ENCODE data around the gene ATF1. TPM values are rescaled to one million over a fixed set of nuclear protein-coding genes. Genes with fewer than 3 reads are reported as not detected.
A peak's percentile ranks its signal among the peaks of the same experiment; 100 is the strongest.
"Not testable (repeated sequence)": the region's sequence is repeated elsewhere in the genome, so short reads cannot be mapped to it uniquely, and the experiment has no call there.

ATF1 gene
- total RNA-seq, 2 donors from 2014 or later = 23.2 to 26.0 TPM

DNA sequence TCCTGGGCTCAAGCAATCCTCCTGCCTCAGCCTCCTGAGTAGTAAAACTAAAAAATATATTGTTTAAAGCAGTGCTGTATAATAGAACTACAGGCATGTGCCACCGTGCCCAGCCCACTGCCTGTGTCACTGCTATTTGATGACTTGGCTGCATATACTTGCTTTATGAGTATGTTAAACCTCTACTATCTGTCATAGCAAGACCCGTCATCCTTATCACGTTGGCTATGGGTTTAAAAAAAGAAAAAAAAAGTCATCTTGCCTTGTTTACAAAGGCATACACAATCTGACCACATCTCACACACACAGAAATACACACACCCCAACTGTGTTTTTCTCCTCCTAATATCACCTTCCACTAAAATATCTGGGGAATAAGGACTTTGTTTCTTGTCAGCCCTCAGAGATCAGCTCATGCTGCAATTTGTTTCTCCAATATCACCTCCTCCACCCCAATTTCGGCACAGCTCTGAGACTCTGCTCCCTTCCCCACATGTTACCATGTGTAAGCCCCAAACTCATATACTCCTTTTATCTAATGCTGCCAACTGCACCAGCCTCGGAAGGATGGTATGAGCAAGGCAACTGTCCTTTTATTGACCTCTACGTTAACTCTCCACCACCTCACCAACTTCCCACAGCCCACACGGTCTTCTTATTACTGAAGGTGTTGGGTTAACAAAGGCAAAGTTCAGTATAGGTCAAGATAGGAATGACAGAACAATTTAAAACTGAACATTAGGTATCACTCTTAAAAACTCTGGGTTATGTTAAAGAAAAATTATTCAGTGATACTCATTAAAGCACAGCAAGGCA is 78.0 kb downstream of the ATF1 start:
- DNase-seq (no peak), ATAC-seq (no peak)
- intact Hi-C loops (cut with DNase I) = no loop called here

DNA sequence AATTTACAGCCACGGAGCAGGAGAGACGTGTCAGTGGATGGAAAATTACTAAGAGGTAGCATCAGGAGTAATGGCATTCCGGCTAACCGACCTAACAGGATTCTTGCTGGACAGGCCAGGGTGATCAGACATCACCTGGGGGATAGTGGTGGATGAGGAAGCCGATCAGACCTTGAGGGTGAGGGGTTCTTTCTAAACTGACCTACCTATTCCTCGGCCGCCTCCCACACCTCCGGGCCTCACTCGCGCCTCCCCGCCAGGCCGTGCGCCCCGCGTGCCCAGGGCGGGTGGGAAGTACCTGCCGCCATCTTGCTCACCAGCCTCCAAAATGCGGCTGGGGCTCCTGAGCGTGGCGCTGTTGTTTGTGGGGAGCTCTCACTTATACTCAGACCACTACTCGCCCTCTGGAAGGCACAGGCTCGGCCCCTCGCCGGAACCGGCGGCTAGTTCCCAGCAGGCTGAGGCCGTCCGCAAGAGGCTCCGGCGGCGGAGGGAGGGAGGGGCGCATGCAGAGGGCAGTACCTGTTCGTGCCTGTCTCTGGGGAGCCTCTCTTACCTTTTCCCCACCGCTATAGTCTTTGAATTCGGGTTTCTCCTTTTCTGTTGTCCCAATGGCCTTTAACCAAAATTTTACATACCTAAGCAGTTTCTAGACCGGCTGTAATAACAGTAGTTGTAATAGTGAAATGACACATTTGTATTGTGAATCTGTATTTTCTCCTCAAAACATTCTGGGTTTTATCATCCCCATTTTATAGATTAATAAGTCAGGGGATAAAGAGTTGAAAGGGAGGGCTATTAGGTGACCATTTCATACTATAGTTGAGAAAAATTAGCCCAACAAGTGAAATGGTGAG is 79.0 kb downstream of the ATF1 start, which contains the start of gene TMPRSS12:
TSS of gene TMPRSS12 (plus strand) at position 290 of the 857 bp plus-strand sequence. CDS start at position 329, 39 bp downstream.
- ATAC-seq = peak; percentile 58 to 76
- intact Hi-C loops (cut with DNase I) = no loop called here

DNA sequence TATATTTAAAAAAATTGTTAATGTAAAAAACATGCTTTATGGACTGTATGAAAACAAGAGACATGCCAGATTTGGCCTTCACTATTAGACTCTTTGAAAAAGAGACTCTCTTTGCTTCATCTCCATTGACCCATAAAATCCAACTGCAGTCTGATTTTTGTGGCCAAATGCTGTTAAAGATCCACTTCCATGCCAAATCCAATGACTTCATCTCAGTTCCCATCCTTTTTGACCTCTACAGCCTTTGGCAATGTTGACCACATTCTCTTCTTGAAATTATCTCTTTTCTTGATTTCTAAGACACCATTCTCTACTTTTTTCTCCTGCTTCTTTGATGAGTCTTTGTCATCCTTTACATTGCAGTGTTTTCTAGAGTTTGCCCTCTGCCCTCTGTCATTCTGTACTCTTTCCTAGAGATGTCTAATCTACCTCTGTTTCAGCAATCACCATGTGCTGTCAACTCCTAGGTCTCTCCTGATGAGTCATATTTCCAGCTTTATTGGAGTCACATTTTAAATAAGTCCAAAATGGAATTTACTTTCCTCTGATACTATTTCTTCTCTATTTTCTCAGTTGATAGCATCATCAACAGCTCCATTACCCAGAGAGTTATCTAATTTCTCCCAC is 81.2 kb downstream of the ATF1 start:
- intact Hi-C loops (cut with DNase I) = no loop called here
- ATAC-seq (no peak), DNase-seq (no peak)

More for the DNA sequence above, 79.0 kb downstream of the ATF1 start, which contains the start of gene TMPRSS12:
- DNase-seq = peak; percentile 33

DNA sequence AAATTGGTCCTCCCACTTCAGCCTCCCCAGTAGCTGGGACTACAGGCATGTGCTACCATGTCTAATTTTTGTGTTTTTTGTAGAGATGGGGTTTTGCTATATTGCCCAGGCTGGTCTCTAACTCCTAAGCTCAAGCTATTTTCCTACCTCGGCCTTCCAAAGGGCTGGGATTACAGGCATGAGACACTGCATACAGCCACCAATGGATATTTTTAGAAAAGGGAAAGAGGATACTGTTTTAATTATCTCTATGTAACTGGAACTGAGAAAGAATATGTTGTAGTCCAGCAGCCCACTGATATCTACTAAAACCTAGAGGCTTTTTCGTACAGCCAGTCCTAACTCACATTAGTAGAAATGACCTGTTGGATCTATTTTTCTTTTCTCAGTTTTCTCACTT is 85.1 kb downstream of the ATF1 start:
- peak in 1 of 2 donors; percentile 59 for ATAC-seq
- no peak for DNase-seq
- intact Hi-C loops (cut with DNase I) = no loop called here

DNA sequence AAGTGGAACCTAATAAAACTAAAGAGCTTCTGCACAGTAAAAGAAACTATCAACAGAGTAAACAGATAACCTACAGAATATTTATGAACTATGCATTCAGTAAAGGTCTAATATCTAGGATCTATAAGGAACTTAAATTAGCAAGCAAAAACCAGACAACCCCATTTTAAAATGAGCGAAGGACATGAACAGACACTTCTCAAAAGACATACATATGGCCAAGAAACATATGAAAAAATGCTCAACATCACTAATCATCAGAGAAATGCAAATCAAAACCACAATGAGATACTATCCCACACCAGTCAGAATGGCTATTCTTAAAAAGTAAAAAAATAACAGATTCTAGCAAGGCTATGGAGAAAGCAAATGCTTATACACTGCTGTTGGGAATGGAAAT is 91.3 kb downstream of the ATF1 start:
- DNase-seq; intact Hi-C loops (cut with DNase I); ATAC-seq: not testable (repeated sequence)

DNA sequence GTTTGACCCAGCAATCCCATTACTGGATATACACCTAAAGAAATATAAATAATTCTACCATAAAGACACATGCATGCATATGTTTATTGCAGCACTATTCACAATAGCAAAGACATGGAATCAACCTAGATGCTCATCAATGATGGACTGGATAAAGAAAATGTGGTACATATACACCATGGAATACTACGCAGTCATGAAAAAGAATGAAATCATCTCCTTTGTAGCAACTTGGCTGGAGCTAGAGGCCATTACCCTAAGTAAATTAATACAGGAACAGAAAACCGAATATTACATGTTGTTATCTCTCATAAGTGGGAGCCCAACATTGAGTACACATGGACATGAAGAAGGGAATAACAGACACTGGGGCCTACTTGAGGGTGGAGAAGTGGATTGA is 91.8 kb downstream of the ATF1 start:
- intact Hi-C loops (cut with DNase I); ATAC-seq; DNase-seq: not testable (repeated sequence)

DNA sequence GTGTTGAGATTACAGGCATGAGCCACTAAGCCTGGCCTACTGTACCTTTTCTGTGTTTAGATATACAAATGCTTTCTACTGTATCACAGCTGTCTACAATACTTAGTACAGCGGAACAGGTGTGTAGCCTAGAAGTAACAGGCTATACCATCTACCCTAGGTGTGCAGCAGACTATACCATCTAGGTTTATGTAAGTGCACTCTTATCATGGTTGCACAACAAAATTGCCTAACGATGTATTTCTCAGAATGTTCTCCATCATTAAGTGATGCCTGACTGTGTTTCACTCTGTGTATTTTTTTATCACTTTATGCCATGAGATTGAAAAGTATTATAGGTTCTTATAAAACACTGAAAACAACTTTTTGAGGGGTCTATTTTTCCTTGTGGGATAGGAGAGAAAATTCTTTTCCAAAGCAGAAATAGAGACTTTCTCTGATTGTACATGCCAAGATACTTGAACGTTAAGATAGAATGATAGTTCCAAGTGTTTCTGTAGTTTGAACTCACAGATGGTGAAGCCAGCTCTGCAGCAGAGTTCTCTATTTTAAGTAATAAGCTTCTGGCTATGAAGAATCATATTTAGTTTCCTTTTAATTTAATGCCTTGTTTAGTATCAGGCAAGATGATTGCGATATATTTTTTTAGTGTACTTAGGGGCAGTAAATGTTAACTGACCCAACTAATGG is 95.9 kb downstream of the ATF1 start:
- ATAC-seq = no peak
- intact Hi-C loops (cut with DNase I) = no loop called here
- DNase-seq = no peak

DNA sequence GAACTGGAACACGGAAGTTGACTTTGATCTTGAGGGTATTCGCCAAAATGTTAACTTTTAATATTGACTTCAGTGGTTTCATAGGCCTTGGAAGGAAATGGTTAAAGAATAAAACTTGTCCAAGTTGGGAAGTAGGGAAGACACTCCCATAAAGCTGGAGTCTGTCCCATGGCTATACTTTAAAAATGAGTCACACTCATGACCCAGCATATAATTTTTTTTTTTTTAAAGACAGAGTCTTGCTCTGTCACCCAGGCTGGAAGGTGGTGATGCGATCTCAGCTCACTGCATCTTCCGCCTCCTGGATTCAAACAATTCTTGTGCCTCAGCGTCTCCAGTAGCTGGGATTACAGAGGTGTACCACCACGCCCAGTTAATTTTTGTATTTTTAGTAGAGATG is 98.4 kb downstream of the ATF1 start:
- no peak for DNase-seq
- intact Hi-C loops (cut with DNase I) = no loop called here
- ATAC-seq = no peak

DNA sequence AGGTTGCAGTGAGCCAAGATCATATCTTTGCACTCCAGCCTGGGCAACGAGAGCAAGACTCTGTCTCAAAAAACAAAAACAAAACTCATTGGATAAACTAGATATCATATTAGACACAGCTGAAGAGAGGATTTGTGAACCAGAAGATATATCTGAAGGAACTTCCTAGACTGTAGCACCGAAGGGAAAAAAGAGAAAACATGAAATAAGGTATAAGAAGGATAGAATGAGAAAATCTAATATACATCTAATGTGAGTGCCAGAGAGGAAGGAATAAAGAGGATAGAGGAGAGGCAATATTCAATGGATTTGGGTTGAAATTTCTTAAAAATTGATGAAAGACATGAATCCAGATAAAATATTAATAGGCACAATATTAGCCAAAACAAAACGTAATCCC is 101.4 kb downstream of the ATF1 start:
- intact Hi-C loops (cut with DNase I) = no loop called here
- DNase-seq (no peak), ATAC-seq (no peak)

DNA sequence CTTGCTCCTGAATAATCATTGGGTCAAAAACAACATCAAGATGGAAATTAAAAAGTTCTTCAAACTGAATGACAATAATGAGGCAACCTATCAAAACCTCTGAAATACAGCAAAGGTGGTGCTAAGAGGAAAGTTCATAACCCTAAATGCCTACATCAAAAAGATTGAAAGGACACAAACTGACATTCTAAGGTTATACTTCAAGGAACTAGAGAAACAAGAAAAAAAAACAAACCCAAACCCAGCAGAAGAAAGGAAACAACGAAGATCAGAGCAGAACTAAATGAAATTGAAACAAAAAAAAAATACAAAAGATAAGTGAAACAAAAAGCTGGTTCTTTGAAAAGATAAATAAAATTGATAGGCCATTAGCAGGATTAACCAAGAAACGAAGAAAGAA is 105.0 kb downstream of the ATF1 start:
- ATAC-seq; intact Hi-C loops (cut with DNase I); DNase-seq: not testable (repeated sequence)

Other genes starting within 250 kb of the ATF1 start
- not detected for gene TMPRSS12, start 78.8 kb downstream of the ATF1 start, total RNA-seq
- gene HIGD1C, start 188.4 kb downstream of the ATF1 start, total RNA-seq = not detected

All from left cardiac atrium (tissue), 4 donors.